GM18907 (cell line): ENCODE data around the gene ARSH.
"Not testable (repeated sequence)": the region's sequence is repeated elsewhere in the genome, so short reads cannot be mapped to it uniquely, and the experiment has no call there.

Experiments
- ATAC-seq: cut with Tn5 transposase; IDR thresholded peaks from one replicate; pipeline ENCODE4 v1.9.1; 2021; ENCODE audit warnings: mild to moderate bottlenecking, moderate library complexity; ENCODE audit not compliant: unreplicated experiment

Gene ARSH

DNA sequence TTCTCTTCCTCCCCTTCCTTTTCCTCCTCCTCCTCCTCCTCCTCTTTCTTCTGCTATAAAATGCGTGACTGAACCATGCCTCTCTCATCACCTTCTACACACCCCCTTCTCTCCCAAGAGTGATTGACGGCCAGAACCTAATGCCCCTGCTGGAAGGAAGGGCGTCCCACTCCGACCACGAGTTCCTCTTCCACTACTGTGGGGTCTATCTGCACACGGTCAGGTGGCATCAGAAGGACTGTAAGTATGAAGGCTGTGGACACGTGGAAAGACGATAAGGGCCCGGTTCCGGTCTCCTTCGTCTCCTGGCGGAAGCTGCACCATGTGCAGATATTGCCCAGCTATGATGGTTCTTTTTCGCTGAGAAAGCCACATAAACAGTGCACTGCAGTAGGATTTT lies 22.8 kb downstream of the ARSH start:
- no peak for ATAC-seq

GRCh38 chrX:3037218-3037617 lies 30.9 kb downstream of the ARSH start:
- ATAC-seq: no peak

- no peak for ATAC-seq
These were observed 37.9 kb downstream of the ARSH start for GRCh38 chrX:3044196-3044595.

GRCh38 chrX:3044671-3045070 lies 38.3 kb downstream of the ARSH start:
- no peak for ATAC-seq

DNA sequence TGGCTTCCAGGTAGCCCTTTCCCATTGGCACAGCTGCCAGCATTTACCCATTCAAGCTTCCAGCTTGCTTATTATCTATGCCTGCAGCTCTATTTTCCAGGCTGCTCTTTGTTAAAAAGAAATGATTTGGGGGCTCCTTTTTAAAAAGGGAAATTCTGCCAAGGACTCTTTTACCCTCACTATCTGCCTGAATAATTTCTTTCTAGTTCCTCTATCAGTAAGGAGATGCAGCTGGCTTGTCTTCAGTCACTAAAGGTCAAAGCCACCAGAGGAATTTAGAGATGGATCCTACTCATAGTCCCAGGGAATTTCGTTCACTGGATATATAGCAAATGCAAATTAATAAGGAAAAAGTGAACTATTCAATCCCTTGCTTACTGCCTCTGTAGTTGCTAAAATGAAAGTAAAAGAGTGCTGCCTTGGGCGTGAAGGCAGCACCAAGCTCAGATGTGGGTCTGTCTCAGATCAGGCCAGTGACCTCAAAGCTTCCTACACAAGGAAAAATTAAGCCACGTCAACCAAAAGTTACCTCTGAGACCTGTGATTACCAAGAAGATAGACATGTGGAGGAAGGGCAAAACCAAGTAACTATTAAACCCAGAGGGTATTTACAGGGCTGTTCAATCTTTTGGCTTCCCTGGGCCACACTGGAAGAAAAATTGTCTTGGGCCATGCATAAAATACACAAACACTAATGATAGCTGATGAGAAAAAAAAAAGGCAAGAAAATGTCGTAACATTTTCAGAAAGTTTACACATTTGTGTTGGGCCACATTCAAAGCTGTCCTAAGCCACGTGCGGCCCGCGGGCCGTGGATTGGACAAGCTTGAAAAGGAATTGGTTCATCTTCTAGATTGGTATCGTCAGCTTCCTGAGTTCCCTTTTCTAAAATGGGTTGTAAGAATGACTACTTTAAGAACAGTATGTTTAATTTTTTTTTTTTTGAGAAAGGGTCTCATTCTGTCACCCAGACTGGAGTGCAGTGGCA lies 40.2 kb downstream of the ARSH start:
- no peak for ATAC-seq

- not testable (repeated sequence) for ATAC-seq
These were observed 44.3 kb downstream of the ARSH start for GRCh38 chrX:3050523-3051175.

DNA sequence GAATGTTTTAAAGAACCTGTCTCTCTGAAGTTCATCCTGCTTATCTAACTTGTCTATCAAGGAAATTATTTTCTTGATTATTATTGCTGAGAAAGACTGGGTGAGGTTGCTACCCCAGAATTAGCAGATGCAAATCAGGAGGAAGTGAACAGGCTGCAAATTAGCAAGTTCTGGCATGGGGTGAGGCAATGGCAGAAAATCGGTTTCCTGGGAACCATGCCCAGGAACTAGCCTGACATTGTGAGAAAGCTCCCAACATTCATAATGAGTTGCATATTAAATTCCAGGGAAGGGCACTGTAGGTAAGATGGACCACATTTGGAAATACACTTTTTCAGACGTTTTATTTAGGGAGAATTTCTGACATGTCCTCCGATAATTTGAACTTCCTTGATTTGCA lies 46.5 kb downstream of the ARSH start:
- no peak for ATAC-seq

DNA sequence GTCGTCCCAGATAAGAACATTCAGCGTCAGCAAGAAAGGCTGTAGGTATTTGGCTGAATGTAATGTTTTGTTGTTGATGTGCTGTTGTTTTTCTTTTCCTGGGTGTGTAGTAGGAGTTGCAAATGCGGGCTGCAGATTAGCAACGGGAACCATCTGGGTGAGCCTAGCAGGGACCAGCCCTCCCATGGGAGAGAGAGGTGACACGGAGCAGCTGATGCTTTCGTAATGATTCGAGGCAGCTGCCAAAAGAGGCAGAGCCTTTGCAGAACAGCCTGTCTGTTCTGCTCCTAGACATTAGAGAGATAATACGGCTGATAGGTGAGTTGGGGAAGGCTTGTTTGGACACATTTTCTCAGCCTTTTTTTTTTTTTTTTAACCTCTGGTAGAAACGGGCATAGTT lies 60.2 kb downstream of the ARSH start:
- no peak for ATAC-seq

DNA sequence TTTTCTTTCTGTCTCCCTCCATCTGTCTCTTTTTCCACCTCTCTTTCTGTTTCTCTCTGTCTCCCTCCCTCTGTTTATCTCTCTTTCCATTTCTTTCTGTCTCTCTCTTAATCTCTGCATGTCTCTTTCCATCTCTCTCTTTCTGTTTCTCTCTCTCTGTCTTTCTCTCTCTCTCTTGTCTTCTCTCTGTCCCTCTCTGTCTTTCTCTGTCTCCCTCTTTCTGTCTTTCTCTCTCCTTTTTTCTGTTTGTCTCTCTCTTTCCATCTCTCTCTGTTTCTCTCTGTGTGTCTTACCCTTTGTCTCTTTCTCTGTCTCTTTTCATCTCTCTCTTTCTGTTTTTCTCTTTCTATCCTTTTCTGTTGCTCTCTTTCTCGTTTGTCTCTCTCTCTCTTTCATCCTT lies 69.6 kb downstream of the ARSH start:
- no peak for ATAC-seq

GRCh38 chrX:3076416-3076991 lies 70.2 kb downstream of the ARSH start:
- no peak for ATAC-seq
